Measurements from ENCODE around the gene HLA-DPA1.

The HLA-DPA1 gene

GRCh38 chr6:33069021-33069738 is 4.3 kb downstream of the HLA-DPA1 start:
- TF ChIP-seq CTCF (conservative IDR thresholded peaks at IDR 0.05; ENCODE audit: low read length) = no peak; the same call in 1 of the 2 replicates
- TF ChIP-seq EZH2phosphoT487 (IDR thresholded peaks at IDR 0.05; ENCODE audit: borderline replicate concordance) = no peak
- Histone ChIP-seq H3F3A (ENCODE audit: low read depth) (no peaks in the 10 kb centered on the region), H4K20me1 (ENCODE audit: insufficient read depth, low read length, poor library complexity, severe bottlenecking) (no peaks in the 10 kb centered on the region), H3K4me3 (ENCODE audit: low read length, poor library complexity, severe bottlenecking) (no peak overlapping the region), H3K36me3 (ENCODE audit: insufficient read depth, low read length) (no peaks in the 10 kb centered on the region), H3K9ac (ENCODE audit: low read depth, low read length, poor library complexity, severe bottlenecking) (no peak overlapping the region), H3K27me3 (ENCODE audit: insufficient read depth, low read length, poor library complexity, severe bottlenecking) (no peaks in the 10 kb centered on the region), H3K9me3 (ENCODE audit: insufficient read depth, low read depth, low read length) (no peaks in the 10 kb centered on the region), H3K79me2 (ENCODE audit: insufficient read depth, low read length) (no peaks in the 10 kb centered on the region), H3K4me1 (ENCODE audit: insufficient read depth, low read length, poor library complexity, severe bottlenecking) (no peaks in the 10 kb centered on the region), H2AFZ (ENCODE audit: low read length) (no peak overlapping the region), H3K9me2 (replicated peaks; ENCODE audit: low read depth, low read length) (no peaks in the 10 kb centered on the region), H3K4me2 (ENCODE audit: low read depth, low read length, poor library complexity, severe bottlenecking) (no peak overlapping the region)

GRCh38 chr6:33066917-33067521 is 6.4 kb downstream of the HLA-DPA1 start:
- TF ChIP-seq EZH2phosphoT487 (IDR thresholded peaks at IDR 0.05; ENCODE audit: borderline replicate concordance) (no peak), CTCF (conservative IDR thresholded peaks at IDR 0.05; ENCODE audit: low read length) (no peak)
- no peaks in the 10 kb centered on the region for H3K79me2 ChIP-seq (ENCODE audit: insufficient read depth, low read length)
- H3K9me3 ChIP-seq (ENCODE audit: insufficient read depth, low read depth, low read length) = no peaks in the 10 kb centered on the region
- no peak overlapping the region for H2AFZ ChIP-seq (ENCODE audit: low read length)
- H3K4me1 ChIP-seq (ENCODE audit: insufficient read depth, low read length, poor library complexity, severe bottlenecking) = peaks cover 4% of the 10 kb centered on the region
- no peaks in the 10 kb centered on the region for H3K36me3 ChIP-seq (ENCODE audit: insufficient read depth, low read length)
- H4K20me1 ChIP-seq (ENCODE audit: insufficient read depth, low read length, poor library complexity, severe bottlenecking) = no peaks in the 10 kb centered on the region
- no peak overlapping the region for H3K4me3 ChIP-seq (ENCODE audit: low read length, poor library complexity, severe bottlenecking)
- no peaks in the 10 kb centered on the region for H3K27me3 ChIP-seq (ENCODE audit: insufficient read depth, low read length, poor library complexity, severe bottlenecking)
- H3K9me2 ChIP-seq (replicated peaks; ENCODE audit: low read depth, low read length) = no peaks in the 10 kb centered on the region
- no peaks in the 10 kb centered on the region for H3F3A ChIP-seq (ENCODE audit: low read depth)
- no peak overlapping the region for H3K9ac ChIP-seq (ENCODE audit: low read depth, low read length, poor library complexity, severe bottlenecking)
- H3K4me2 ChIP-seq (ENCODE audit: low read depth, low read length, poor library complexity, severe bottlenecking) = no peak overlapping the region

- no peaks in the 10 kb centered on the region for H3K27me3 ChIP-seq (ENCODE audit: insufficient read depth, low read length, poor library complexity, severe bottlenecking)
- no peak overlapping the region for H2AFZ ChIP-seq (ENCODE audit: low read length)
- TF ChIP-seq EZH2phosphoT487 (IDR thresholded peaks at IDR 0.05; ENCODE audit: borderline replicate concordance) (no peak), CTCF (conservative IDR thresholded peaks at IDR 0.05; ENCODE audit: low read length) (no peak)
- no peaks in the 10 kb centered on the region for H3K79me2 ChIP-seq (ENCODE audit: insufficient read depth, low read length)
- no peaks in the 10 kb centered on the region for H3K9me2 ChIP-seq (replicated peaks; ENCODE audit: low read depth, low read length)
- H3K9me3 ChIP-seq (ENCODE audit: insufficient read depth, low read depth, low read length) = no peaks in the 10 kb centered on the region
- no peaks in the 10 kb centered on the region for H3F3A ChIP-seq (ENCODE audit: low read depth)
- no peaks in the 10 kb centered on the region for H3K36me3 ChIP-seq (ENCODE audit: insufficient read depth, low read length)
- H3K4me3 ChIP-seq (ENCODE audit: low read length, poor library complexity, severe bottlenecking) = no peak overlapping the region
- peaks cover 7% of the 10 kb centered on the region for H3K4me1 ChIP-seq (ENCODE audit: insufficient read depth, low read length, poor library complexity, severe bottlenecking)
- H3K9ac ChIP-seq (ENCODE audit: low read depth, low read length, poor library complexity, severe bottlenecking) = no peak overlapping the region
- H3K4me2 ChIP-seq (ENCODE audit: low read depth, low read length, poor library complexity, severe bottlenecking) = no peak overlapping the region
- H4K20me1 ChIP-seq (ENCODE audit: insufficient read depth, low read length, poor library complexity, severe bottlenecking) = no peaks in the 10 kb centered on the region
Measured at GRCh38 chr6:33065312-33065711, 8.1 kb downstream of the HLA-DPA1 start.
